ENCODE data around the gene CFAP90.

Gene CFAP90

GRCh38 chr5:7813007-7813406, 37.9 kb downstream of the CFAP90 start:
- H3K27ac ChIP-seq: no peak overlapping the region
- TF ChIP-seq CTCF (IDR thresholded peaks at IDR 0.05; ENCODE audit: low read depth, low read length, missing control alignments): no peak
- no peak overlapping the region for H3K4me3 ChIP-seq (ENCODE audit: low read depth, low read length)
- DNase-seq: no peak
- no peaks in the 10 kb centered on the region for H3K36me3 ChIP-seq (replicated peaks)
- no peaks in the 10 kb centered on the region for H3K27me3 ChIP-seq (replicated peaks)
- in situ Hi-C loops (cut with HindIII; ENCODE audit: low pct_ligation_motif_present, low sequenced_read_pairs): no loop called here

GRCh38 chr5:7811715-7812114, 39.2 kb downstream of the CFAP90 start:
- Histone ChIP-seq H3K36me3 (replicated peaks) (no peaks in the 10 kb centered on the region), H3K27me3 (replicated peaks) (no peaks in the 10 kb centered on the region), H3K4me3 (ENCODE audit: low read depth, low read length) (no peak overlapping the region), H3K27ac (no peak overlapping the region)
- in situ Hi-C loops (cut with HindIII; ENCODE audit: low pct_ligation_motif_present, low sequenced_read_pairs): no loop called here
- DNase-seq: no peak
- TF ChIP-seq CTCF (IDR thresholded peaks at IDR 0.05; ENCODE audit: low read depth, low read length, missing control alignments): no peak

- no peaks in the 10 kb centered on the region for H3K36me3 ChIP-seq (replicated peaks)
Measured at GRCh38 chr5:7808998-7809397, 41.9 kb downstream of the CFAP90 start.

GRCh38 chr5:7805379-7805778, 45.6 kb downstream of the CFAP90 start:
- in situ Hi-C loops (cut with HindIII; ENCODE audit: low pct_ligation_motif_present, low sequenced_read_pairs): no loop called here
- Histone ChIP-seq H3K27ac (no peak overlapping the region), H3K4me3 (ENCODE audit: low read depth, low read length) (no peak overlapping the region), H3K36me3 (replicated peaks) (no peaks in the 10 kb centered on the region), H3K27me3 (replicated peaks) (no peaks in the 10 kb centered on the region)
- DNase-seq: no peak
- peak; percentile 20 for TF ChIP-seq CTCF (IDR thresholded peaks at IDR 0.05; ENCODE audit: low read depth, low read length, missing control alignments)

More at GRCh38 chr5:7808998-7809397, 41.9 kb downstream of the CFAP90 start:
- in situ Hi-C loops (cut with HindIII; ENCODE audit: low pct_ligation_motif_present, low sequenced_read_pairs): no loop called here
- no peak for DNase-seq
- Histone ChIP-seq H3K4me3 (ENCODE audit: low read depth, low read length) (no peak overlapping the region), H3K27ac (no peak overlapping the region), H3K27me3 (replicated peaks) (no peaks in the 10 kb centered on the region)
- no peak for TF ChIP-seq CTCF (IDR thresholded peaks at IDR 0.05; ENCODE audit: low read depth, low read length, missing control alignments)

- no peak overlapping the region for H3K4me3 ChIP-seq (ENCODE audit: low read depth, low read length)
- H3K27me3 ChIP-seq (replicated peaks): no peaks in the 10 kb centered on the region
- DNase-seq: no peak
- H3K36me3 ChIP-seq (replicated peaks): no peaks in the 10 kb centered on the region
- no peak for TF ChIP-seq CTCF (IDR thresholded peaks at IDR 0.05; ENCODE audit: low read depth, low read length, missing control alignments)
- H3K27ac ChIP-seq: no peak overlapping the region
- in situ Hi-C loops (cut with HindIII; ENCODE audit: low pct_ligation_motif_present, low sequenced_read_pairs): no loop called here
Measured at GRCh38 chr5:7803937-7804336, 47.0 kb downstream of the CFAP90 start.

- no peaks in the 10 kb centered on the region for H3K36me3 ChIP-seq (replicated peaks)
- in situ Hi-C loops (cut with HindIII; ENCODE audit: low pct_ligation_motif_present, low sequenced_read_pairs): no loop called here
- no peak for DNase-seq
- no peak overlapping the region for H3K27ac ChIP-seq
- no peaks in the 10 kb centered on the region for H3K27me3 ChIP-seq (replicated peaks)
- no peak for TF ChIP-seq CTCF (IDR thresholded peaks at IDR 0.05; ENCODE audit: low read depth, low read length, missing control alignments)
- no peak overlapping the region for H3K4me3 ChIP-seq (ENCODE audit: low read depth, low read length)
Measured at GRCh38 chr5:7802855-7803254, 48.1 kb downstream of the CFAP90 start.

Data from brain microvascular endothelial cell (primary cell).